Activated naive CD4-positive, alpha-beta T cell treated with anti-CD3 and anti-CD28 coated beads for 36 hours (primary cell): ENCODE data around the gene VSIG2. TPM values are rescaled to one million over a fixed set of nuclear protein-coding genes. Genes with fewer than 3 reads are reported as not detected.
A peak's percentile ranks its signal among the peaks of the same experiment; 100 is the strongest.

Experiments used
- CTCF ChIA-PET: fragments of 350-600 bp; sonication (Branson Sonifier 250); formaldehyde crosslinking; loops from one replicate; lab custom pipeline; 2021; ENCODE audit warnings: antibody characterized with exemption; lab: Charles Lee
- DNase-seq: peaks from one replicate; pipeline ENCODE4 v3.0.0-alpha.2; 2020
- H3K27ac Mint-ChIP-seq: one replicate; pipeline ENCODE4 v1.8.0; 2021; ENCODE audit warnings: mild to moderate bottlenecking, mixed read lengths
- H3K27me3 Mint-ChIP-seq: one replicate; pipeline ENCODE4 v1.8.0; 2021; ENCODE audit warnings: low read depth, mixed read lengths
- H3K36me3 Mint-ChIP-seq: one replicate; pipeline ENCODE4 v1.8.0; 2021; ENCODE audit warnings: low read depth, mixed read lengths
- H3K4me1 Mint-ChIP-seq: one replicate; pipeline ENCODE4 v1.8.0; 2021; ENCODE audit warnings: low read depth, mixed read lengths
- H3K4me3 Mint-ChIP-seq: one replicate; pipeline ENCODE4 v1.8.0; 2021; ENCODE audit warnings: mild to moderate bottlenecking, moderate library complexity, mixed read lengths
- H3K9me3 Mint-ChIP-seq: one replicate; pipeline ENCODE4 v1.8.0; 2021; ENCODE audit warnings: mixed read lengths
- intact Hi-C: fragments of 100-400 bp; cut with micrococcal nuclease; formaldehyde crosslinking; loops from one replicate; pipeline ENCODE4 v1.15.1; 2023
- total RNA-seq, 2 experiments: library from RNA; stranded (reverse); gene quantifications; one replicate each; pipeline ENCODE4 v1.2.3, GENCODE V29; 2021

Gene VSIG2
- total RNA-seq, 2 experiments from 2014 or later, result 0.20 to 0.29 TPM

- H3K4me3 Mint-ChIP-seq, result no peak overlapping the region
- CTCF ChIA-PET, result interaction anchor here (1.3 kb wide), 1 partner anchor 112 kb away, joined by 5 read pairs; no protein-coding TSS in a partner anchor
- intact Hi-C loops, result loop anchor here (10.0 kb wide), 1 partner anchor 640 kb away; the partner anchor contains the start of gene VWA5A
- H3K27me3 Mint-ChIP-seq, result peaks cover 29% of the 10 kb centered on the region
- H3K9me3 Mint-ChIP-seq, result no peaks in the 10 kb centered on the region
- H3K27ac Mint-ChIP-seq, result no peak overlapping the region
- H3K4me1 Mint-ChIP-seq, result peaks cover 16% of the 10 kb centered on the region
- DNase-seq, result no peak
- no peaks in the 10 kb centered on the region for H3K36me3 Mint-ChIP-seq
These were observed 2.3 kb upstream of the VSIG2 start for GRCh38 chr11:124754309-124754708.

- no peaks in the 10 kb centered on the region for H3K9me3 Mint-ChIP-seq
- intact Hi-C loops, result loop anchor here (10.0 kb wide), 1 partner anchor 639 kb away; the partner anchor contains the start of gene VWA5A
- H3K27me3 Mint-ChIP-seq, result peaks cover 23% of the 10 kb centered on the region
- CTCF ChIA-PET, result interaction anchor here (0.8 to 1.9 kb wide), 4 partner anchors 12 to 112 kb away, joined by 3 to 6 read pairs (median 5); no protein-coding TSS in a partner anchor
- no peak overlapping the region for H3K4me3 Mint-ChIP-seq
- H3K4me1 Mint-ChIP-seq, result peaks cover 14% of the 10 kb centered on the region
- H3K36me3 Mint-ChIP-seq, result no peaks in the 10 kb centered on the region
- DNase-seq, result no peak
- no peak overlapping the region for H3K27ac Mint-ChIP-seq
These were observed 1.6 kb upstream of the VSIG2 start for GRCh38 chr11:124753624-124754023.

GRCh38 chr11:124753205-124753604 lies 1.1 kb upstream of the VSIG2 start:
- Mint-ChIP-seq H3K27ac (no peak overlapping the region), H3K36me3 (no peaks in the 10 kb centered on the region), H3K4me3 (no peak overlapping the region), H3K4me1 (peaks cover 9% of the 10 kb centered on the region), H3K27me3 (peaks cover 18% of the 10 kb centered on the region), H3K9me3 (no peaks in the 10 kb centered on the region)
- no peak for DNase-seq
- intact Hi-C loops, result loop anchor here (10.0 kb wide), 1 partner anchor 638 kb away; the partner anchor contains the start of gene VWA5A
- CTCF ChIA-PET, result interaction anchor here (0.8 to 1.9 kb wide), 6 partner anchors 11 to 113 kb away, joined by 3 to 6 read pairs (median 4); partner anchors contain the start of gene NRGN

- Mint-ChIP-seq H3K27ac (peak overlapping the region; percentile 63), H3K36me3 (no peaks in the 10 kb centered on the region), H3K27me3 (peaks cover 12% of the 10 kb centered on the region), H3K9me3 (no peaks in the 10 kb centered on the region), H3K4me1 (peaks cover 8% of the 10 kb centered on the region), H3K4me3 (peak overlapping the region; percentile 57)
- DNase-seq, result no peak
- CTCF ChIA-PET, result interaction anchor here (0.7 to 1.9 kb wide), 6 partner anchors 11 to 86 kb away, joined by 3 to 6 read pairs (median 4); partner anchors contain the start of gene NRGN
- intact Hi-C loops, result loop anchor here (10.0 kb wide), 1 partner anchor 638 kb away; the partner anchor contains the start of gene VWA5A
These were observed 532 bp upstream of the VSIG2 start for GRCh38 chr11:124752471-124753102.

GRCh38 chr11:124751391-124751740 lies 689 bp downstream of the VSIG2 start:
- peaks cover 6% of the 10 kb centered on the region for H3K27me3 Mint-ChIP-seq
- no peak overlapping the region for H3K4me3 Mint-ChIP-seq
- intact Hi-C loops, result loop anchor here (10.0 kb wide), 1 partner anchor 637 kb away; the partner anchor contains the start of gene VWA5A

GRCh38 chr11:124749912-124750311 lies 2.1 kb downstream of the VSIG2 start:
- intact Hi-C loops, result loop anchor here (10.0 kb wide), 3 partner anchors 635 to 1685 kb away; partner anchors contain the start of genes HSPA8 and VWA5A
- peaks cover 14% of the 10 kb centered on the region for H3K4me1 Mint-ChIP-seq

More at GRCh38 chr11:124751391-124751740, 689 bp downstream of the VSIG2 start:
- no peaks in the 10 kb centered on the region for H3K9me3 Mint-ChIP-seq
- no peaks in the 10 kb centered on the region for H3K36me3 Mint-ChIP-seq
- H3K4me1 Mint-ChIP-seq, result peaks cover 8% of the 10 kb centered on the region
- CTCF ChIA-PET, result no interaction called here
- H3K27ac Mint-ChIP-seq, result no peak overlapping the region
- no peak for DNase-seq

GRCh38 chr11:124748481-124749343 lies 3.3 kb downstream of the VSIG2 start:
- intact Hi-C loops, result loop anchor here (10.0 kb wide), 2 partner anchors 766 to 1684 kb away; partner anchors contain the start of gene HSPA8
- no peak overlapping the region for H3K27ac Mint-ChIP-seq
- no peak overlapping the region for H3K4me3 Mint-ChIP-seq
- CTCF ChIA-PET, result interaction anchor here (0.7 to 1.5 kb wide), 3 partner anchors 10 to 78 kb away, joined by 4 read pairs; no protein-coding TSS in a partner anchor
- DNase-seq, result no peak
- no peaks in the 10 kb centered on the region for H3K36me3 Mint-ChIP-seq
- H3K4me1 Mint-ChIP-seq, result peaks cover 14% of the 10 kb centered on the region
- no peaks in the 10 kb centered on the region for H3K27me3 Mint-ChIP-seq
- no peaks in the 10 kb centered on the region for H3K9me3 Mint-ChIP-seq

More at GRCh38 chr11:124749912-124750311, 2.1 kb downstream of the VSIG2 start:
- H3K36me3 Mint-ChIP-seq, result no peaks in the 10 kb centered on the region
- no peak overlapping the region for H3K27ac Mint-ChIP-seq
- no peaks in the 10 kb centered on the region for H3K27me3 Mint-ChIP-seq
- CTCF ChIA-PET, result no interaction called here
- H3K4me3 Mint-ChIP-seq, result no peak overlapping the region
- DNase-seq, result no peak
- no peaks in the 10 kb centered on the region for H3K9me3 Mint-ChIP-seq

GRCh38 chr11:124748100-124748418 lies 4.0 kb downstream of the VSIG2 start:
- DNase-seq, result no peak
- Mint-ChIP-seq H3K4me1 (peaks cover 14% of the 10 kb centered on the region), H3K27ac (no peak overlapping the region), H3K36me3 (no peaks in the 10 kb centered on the region), H3K4me3 (no peak overlapping the region), H3K27me3 (no peaks in the 10 kb centered on the region), H3K9me3 (no peaks in the 10 kb centered on the region)
- CTCF ChIA-PET, result interaction anchor here (1.0 to 1.5 kb wide), 3 partner anchors 10 to 79 kb away, joined by 3 to 4 read pairs (median 4); no protein-coding TSS in a partner anchor
- intact Hi-C loops, result loop anchor here (10.0 kb wide), 2 partner anchors 767 to 1683 kb away; partner anchors contain the start of gene HSPA8

- Mint-ChIP-seq H3K36me3 (no peaks in the 10 kb centered on the region), H3K4me1 (peaks cover 14% of the 10 kb centered on the region), H3K9me3 (no peaks in the 10 kb centered on the region), H3K27ac (no peak overlapping the region), H3K27me3 (no peaks in the 10 kb centered on the region), H3K4me3 (peak overlapping the region; percentile 83)
- intact Hi-C loops, result loop anchor here (1.0 to 10.0 kb wide), 6 partner anchors 8 to 1683 kb away; partner anchors contain the start of genes CCDC15, HSPA8 and NRGN
- CTCF ChIA-PET, result interaction anchor here (0.8 to 3.4 kb wide), 9 partner anchors 10 to 1309 kb away, joined by 3 to 27 read pairs (median 5); partner anchors contain the start of genes ESAM, SIAE, SPA17 and TBRG1
- no peak for DNase-seq
These were observed 4.5 kb downstream of the VSIG2 start for GRCh38 chr11:124747406-124748099.

- DNase-seq, result peak; percentile 76
- Mint-ChIP-seq H3K4me1 (peaks cover 14% of the 10 kb centered on the region), H3K27ac (peak overlapping the region; percentile 75), H3K9me3 (no peaks in the 10 kb centered on the region), H3K4me3 (peak overlapping the region; percentile 83), H3K36me3 (no peaks in the 10 kb centered on the region), H3K27me3 (no peaks in the 10 kb centered on the region)
- intact Hi-C loops, result loop anchor here (1.0 to 10.0 kb wide), 13 partner anchors 7 to 1682 kb away; partner anchors contain the start of genes CCDC15, HSPA8, MSANTD2 and NRGN
- CTCF ChIA-PET, result interaction anchor here (0.7 to 3.4 kb wide), 21 partner anchors 9 to 1310 kb away, joined by 3 to 27 read pairs (median 5); partner anchors contain the start of genes ESAM, SIAE, SPA17 and TBRG1
These were observed 5.3 kb downstream of the VSIG2 start for GRCh38 chr11:124746621-124747243.
